ENCODE data around the gene DCTN5. TPM values are rescaled to one million over a fixed set of nuclear protein-coding genes. Genes with fewer than 3 reads are reported as not detected.

DCTN5 gene
- polyA plus RNA-seq, 1 donor = 36.6 TPM

Other genes with a start within 250 kb of the DCTN5 start
- gene COG7, start 188.3 kb upstream of the DCTN5 start, polyA plus RNA-seq (ENCODE audit: insufficient read length) = 15.7 TPM
- gene GGA2, start 131.0 kb upstream of the DCTN5 start, polyA plus RNA-seq (ENCODE audit: insufficient read length) = 111 TPM
- gene EARS2, start 84.1 kb upstream of the DCTN5 start, polyA plus RNA-seq (ENCODE audit: insufficient read length) = 17.6 TPM
- 69.8 TPM for gene UBFD1, start 83.7 kb upstream of the DCTN5 start, polyA plus RNA-seq (ENCODE audit: insufficient read length)
- 80.9 TPM for gene NDUFAB1, start 45.1 kb upstream of the DCTN5 start, polyA plus RNA-seq (ENCODE audit: insufficient read length)
- 9.7 TPM for gene PALB2, start 156 bp upstream of the DCTN5 start, polyA plus RNA-seq (ENCODE audit: insufficient read length)
- gene PLK1, start 37.4 kb downstream of the DCTN5 start, polyA plus RNA-seq (ENCODE audit: insufficient read length) = 11.9 TPM
- not detected for gene ERN2, start 71.8 kb downstream of the DCTN5 start, polyA plus RNA-seq (ENCODE audit: insufficient read length)
- 0.35 TPM for gene CHP2, start 113.6 kb downstream of the DCTN5 start, polyA plus RNA-seq (ENCODE audit: insufficient read length)
- gene PRKCB, start 194.5 kb downstream of the DCTN5 start, polyA plus RNA-seq (ENCODE audit: insufficient read length) = 1.4 TPM